T-cell (primary cell): ENCODE results near the gene GATA2. TPM values are rescaled to one million over a fixed set of nuclear protein-coding genes. Genes with fewer than 3 reads are reported as not detected.

Experiments
- ATAC-seq, 4 experiments: fragments of 200-7000 bp in 3 of 4; fragments of 150-1000 bp in 1 of 4; cut with Tn5 transposase; replicated peaks in 1 of 4; 1 replicate in 3 of 4; 2 replicates in 1 of 4; pipeline ENCODE4 v1.10.0; 2021; ENCODE audit warnings: moderate library complexity in 3 of 4, mild to moderate bottlenecking in 2 of 4, moderate number of reproducible peaks in 1 of 4
- CTCF ChIA-PET, 2 donors: fragments of 300-600 bp; sonication (Branson Sonifier 250); formaldehyde crosslinking; loops; one replicate each; lab custom pipeline; 2022; ENCODE audit warnings: antibody characterized with exemption in 2 of 2; lab: Charles Lee
- POLR2A ChIA-PET, 2 donors: fragments of 300-600 bp; sonication (Branson Sonifier 250); formaldehyde crosslinking; loops; one replicate each; lab custom pipeline; 2022; ENCODE audit warnings: antibody characterized with exemption in 2 of 2; lab: Charles Lee
- DNase-seq, 35 experiments: peaks; one replicate each; pipeline versions ENCODE4 v3.0.0 to v3.0.0-alpha.2; 2013 to 2023
- H3K27ac ChIP-seq: one replicate; pipeline ENCODE4 v1.5.1; 2013; ENCODE audit warnings: low read length
- H3K27me3 ChIP-seq, 2 experiments: replicated peaks in 1 of 2; 1 replicate in 1 of 2; 2 replicates in 1 of 2; pipeline versions ENCODE4 v1.6.1 to v1.7.0; 2013; ENCODE audit warnings: low read length in 1 of 2, mixed read lengths in 1 of 2; ENCODE audit not compliant: control insufficient read depth in 2 of 2, insufficient read depth in 2 of 2; ENCODE audit errors: extremely low read depth in 1 of 2
- H3K36me3 ChIP-seq, 2 donors: 1 replicate in 1 of 2; 2 replicates in 1 of 2; pipeline versions ENCODE4 v1.6.1 to v1.7.0; 2013; ENCODE audit warnings: low read length in 1 of 2; ENCODE audit not compliant: control insufficient read depth in 2 of 2, insufficient read depth in 1 of 2; ENCODE audit errors: extremely low read depth in 1 of 2
- H3K4me1 ChIP-seq, 2 experiments: 1 replicate in 1 of 2; 2 replicates in 1 of 2; pipeline versions ENCODE4 v1.6.1 to v1.7.0; 2013; ENCODE audit warnings: low read length in 2 of 2, mixed read lengths in 1 of 2; ENCODE audit not compliant: insufficient read depth in 2 of 2, control insufficient read depth in 1 of 2; ENCODE audit errors: extremely low read depth in 1 of 2
- H3K4me3 ChIP-seq, 2 donors: 1 replicate in 1 of 2; 2 replicates in 1 of 2; pipeline versions ENCODE4 v1.5.1 to v1.7.0; 2013; ENCODE audit warnings: mild to moderate bottlenecking in 2 of 2, low read length in 1 of 2, moderate library complexity in 1 of 2; ENCODE audit not compliant: control insufficient read depth in 1 of 2; ENCODE audit errors: extremely low read depth in 1 of 2
- H3K9me3 ChIP-seq: 2 replicates; pipeline ENCODE4 v1.7.0; 2013
- H3K27ac Mint-ChIP-seq, 2 donors: one replicate each; pipeline ENCODE4 v1.8.0; 2020 to 2021; ENCODE audit warnings: mild to moderate bottlenecking in 2 of 2, mixed read lengths in 2 of 2
- H3K27me3 Mint-ChIP-seq, 2 donors: one replicate each; pipeline ENCODE4 v1.8.0; 2021 to 2022; ENCODE audit warnings: mixed read lengths in 2 of 2
- H3K36me3 Mint-ChIP-seq: one replicate; pipeline ENCODE4 v1.8.0; 2021; ENCODE audit warnings: mixed read lengths
- H3K4me1 Mint-ChIP-seq, 3 donors: one replicate each; pipeline ENCODE4 v1.8.0; 2020 to 2022; ENCODE audit warnings: mixed read lengths in 3 of 3, mild to moderate bottlenecking in 1 of 3
- H3K4me3 Mint-ChIP-seq, 3 donors: one replicate each; pipeline ENCODE4 v1.8.0; 2020 to 2022; ENCODE audit warnings: mild to moderate bottlenecking in 3 of 3, mixed read lengths in 3 of 3, moderate library complexity in 3 of 3
- H3K9me3 Mint-ChIP-seq, 3 donors: one replicate each; pipeline ENCODE4 v1.8.0; 2020 to 2022; ENCODE audit warnings: mixed read lengths in 3 of 3
- WGBS: methylation state at CpG from one replicate; pipeline ENCODE4 v1.1.5; 2013; ENCODE audit warnings: missing lambda C conversion rate; ENCODE audit not compliant: insufficient coverage; 5-methylcytosine and 5-hydroxymethylcytosine counted together
- total RNA-seq, 35 experiments: library from RNA in 6 of 35; stranded (reverse) in 6 of 35; fragments of 120-200 nt in 1 of 35; gene quantifications; one replicate each; pipeline versions ENCODE4 v1.2.1 to v1.2.4 and lab custom pipeline; 2013 to 2026

Gene GATA2
- total RNA-seq, 5 donors from 2014 or later (not counting 1 experiment from before 2014, with no cell fraction given) = 0.98 to 4.6 (median 3.5) TPM

- Mint-ChIP-seq H3K27ac (no peak overlapping the region), H3K27me3 (peaks cover 3 to 5% of the 10 kb centered on the region in 2 donors), H3K4me3 (no peak overlapping the region), H3K4me1 (peaks cover 26 to 32% (median 27%) of the 10 kb centered on the region in 3 donors), H3K9me3 (peaks cover 14 to 24% (median 16%) of the 10 kb centered on the region in 3 donors), H3K36me3 (peaks cover 6% of the 10 kb centered on the region)
- Histone ChIP-seq H3K4me3 (no peak overlapping the region), H3K27me3 (peaks cover 0 to 19% of the 10 kb centered on the region in 2 experiments), H3K4me1 (peaks cover 0 to 19% of the 10 kb centered on the region in 2 experiments), H3K9me3 (no peaks in the 10 kb centered on the region), H3K36me3 (no peaks in the 10 kb centered on the region), H3K27ac (no peak overlapping the region)
- ChIA-PET CTCF (no interaction called here), POLR2A (no interaction called here)
- no CpG with 5 or more reads among the region's 1 CpG for WGBS
- ATAC-seq = no peak
- DNase-seq = no peak
These were observed 46.2 kb downstream of the GATA2 start for GRCh38 chr3:128446821-128447220.

GRCh38 chr3:128445357-128445756 lies 47.6 kb downstream of the GATA2 start:
- peaks cover 3 to 4% of the 10 kb centered on the region in 2 donors for H3K27me3 Mint-ChIP-seq
- H3K27ac ChIP-seq = no peak overlapping the region
- peaks cover 26 to 28% (median 27%) of the 10 kb centered on the region in 3 donors for H3K4me1 Mint-ChIP-seq
- no peak overlapping the region for H3K4me3 ChIP-seq
- peaks cover 14 to 19% (median 16%) of the 10 kb centered on the region in 3 donors for H3K9me3 Mint-ChIP-seq
- H3K36me3 Mint-ChIP-seq = peaks cover 6% of the 10 kb centered on the region
- no peak for ATAC-seq
- H3K36me3 ChIP-seq = no peaks in the 10 kb centered on the region
- H3K4me1 ChIP-seq = peaks cover 0 to 19% of the 10 kb centered on the region in 2 experiments
- no peaks in the 10 kb centered on the region for H3K9me3 ChIP-seq
- CTCF ChIA-PET = no interaction called here
- no peak for DNase-seq
- H3K27me3 ChIP-seq = peaks cover 0 to 13% of the 10 kb centered on the region in 2 experiments
- no peak overlapping the region for H3K27ac Mint-ChIP-seq
- no peak overlapping the region for H3K4me3 Mint-ChIP-seq
- POLR2A ChIA-PET = no interaction called here
- 59% methylated on average over 1 of the region's 1 CpG for WGBS

DNA sequence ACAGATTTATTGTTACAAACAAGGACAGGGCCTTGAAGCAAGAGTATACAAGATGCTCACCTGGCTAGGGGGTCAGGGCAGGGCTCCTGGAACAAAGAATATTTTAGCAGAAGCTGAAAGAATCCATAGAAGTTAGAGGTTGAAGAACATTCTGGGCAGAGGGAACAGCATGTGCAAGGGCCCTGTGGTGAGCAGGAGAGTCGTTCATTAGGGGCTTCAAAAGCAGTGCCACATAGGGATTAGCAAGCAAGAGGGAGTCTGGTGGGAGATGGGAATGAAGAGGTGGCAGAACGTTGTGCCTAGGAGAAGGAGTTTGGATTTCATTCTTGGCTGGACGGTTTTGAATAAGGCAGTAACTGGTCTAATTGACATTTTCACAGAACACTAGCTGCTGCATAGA lies 49.2 kb downstream of the GATA2 start:
- Mint-ChIP-seq H3K36me3 (peaks cover 6% of the 10 kb centered on the region), H3K27ac (no peak overlapping the region), H3K9me3 (peaks cover 11 to 17% (median 13%) of the 10 kb centered on the region in 3 donors), H3K4me3 (no peak overlapping the region), H3K4me1 (peaks cover 17 to 20% (median 19%) of the 10 kb centered on the region in 3 donors), H3K27me3 (peaks cover 12 to 15% of the 10 kb centered on the region in 2 donors)
- ATAC-seq = no peak
- Histone ChIP-seq H3K36me3 (no peaks in the 10 kb centered on the region), H3K4me3 (no peak overlapping the region), H3K4me1 (peaks cover 0 to 17% of the 10 kb centered on the region in 2 experiments), H3K9me3 (no peaks in the 10 kb centered on the region), H3K27ac (no peak overlapping the region), H3K27me3 (peaks cover 0 to 19% of the 10 kb centered on the region in 2 experiments)
- CTCF ChIA-PET = no interaction called here
- DNase-seq = no peak
- POLR2A ChIA-PET = no interaction called here
- 44% methylated on average over 3 of the region's 3 CpGs for WGBS

DNA sequence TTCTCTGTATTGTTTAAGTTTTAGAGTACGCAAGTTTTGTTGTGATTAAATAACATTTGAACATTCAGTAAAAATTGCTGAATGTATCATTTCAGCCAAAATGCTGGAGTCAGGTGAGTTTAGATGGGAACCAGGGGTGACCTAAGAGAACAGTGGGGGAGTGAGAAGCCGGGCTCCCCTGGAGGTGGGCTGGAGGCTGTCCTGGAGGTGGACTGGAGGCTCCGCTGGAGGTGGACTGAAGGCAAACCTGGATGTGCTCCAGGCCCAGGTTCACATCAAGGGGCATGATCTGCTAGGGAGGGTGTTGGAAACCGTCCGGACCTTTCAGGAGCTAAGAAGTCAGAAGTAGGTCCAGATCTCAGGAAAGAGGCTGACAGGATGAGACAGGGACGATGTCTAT lies 50.1 kb downstream of the GATA2 start:
- CTCF ChIA-PET = no interaction called here
- H3K9me3 Mint-ChIP-seq = peaks cover 6 to 17% (median 8%) of the 10 kb centered on the region in 3 donors

DNA sequence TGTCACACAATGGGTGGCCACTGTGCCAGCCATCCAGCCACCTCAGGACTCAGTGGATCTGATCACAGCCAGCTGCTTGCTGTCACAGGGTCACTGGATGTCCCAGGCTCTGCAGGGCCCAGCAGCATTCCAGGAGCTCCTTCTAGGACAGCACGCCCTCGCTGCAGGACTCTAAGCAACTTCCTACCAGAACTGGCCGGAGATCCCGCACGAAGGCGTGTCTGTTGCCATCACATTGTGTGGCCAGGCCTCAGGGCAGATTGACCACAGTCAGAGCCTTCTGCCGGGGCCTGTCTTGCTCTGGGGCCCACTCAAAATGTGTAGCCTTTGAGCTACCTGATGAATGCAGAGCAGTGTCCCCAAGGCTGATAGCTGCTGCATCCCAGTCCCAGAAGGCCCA lies 50.9 kb downstream of the GATA2 start:
- Histone ChIP-seq H3K27me3 (peaks cover 0 to 21% of the 10 kb centered on the region in 2 experiments), H3K9me3 (no peaks in the 10 kb centered on the region), H3K36me3 (no peaks in the 10 kb centered on the region), H3K27ac (no peak overlapping the region), H3K4me3 (no peak overlapping the region), H3K4me1 (peaks cover 0 to under 1% of the 10 kb centered on the region in 2 experiments)
- H3K36me3 Mint-ChIP-seq = no peaks in the 10 kb centered on the region
- peaks cover 12 to 16% of the 10 kb centered on the region in 2 donors for H3K27me3 Mint-ChIP-seq
- no peak for DNase-seq
- ChIA-PET POLR2A (no interaction called here), CTCF (no interaction called here)
- H3K27ac Mint-ChIP-seq = no peak overlapping the region
- peaks cover 3 to 14% (median 3%) of the 10 kb centered on the region in 3 donors for H3K9me3 Mint-ChIP-seq
- peaks cover 3% of the 10 kb centered on the region in 3 donors for H3K4me1 Mint-ChIP-seq
- ATAC-seq = no peak
- 76% methylated on average over 7 of the region's 7 CpGs for WGBS
- no peak overlapping the region for H3K4me3 Mint-ChIP-seq

More for the DNA sequence above, 50.1 kb downstream of the GATA2 start:
- POLR2A ChIA-PET = no interaction called here
- Mint-ChIP-seq H3K4me3 (no peak overlapping the region), H3K36me3 (peaks cover 3% of the 10 kb centered on the region), H3K27ac (no peak overlapping the region), H3K27me3 (peaks cover 12 to 16% of the 10 kb centered on the region in 2 donors), H3K4me1 (peaks cover 11 to 12% (median 11%) of the 10 kb centered on the region in 3 donors)
- WGBS = 77% methylated on average over 6 of the region's 6 CpGs
- Histone ChIP-seq H3K9me3 (no peaks in the 10 kb centered on the region), H3K27me3 (peaks cover 0 to 21% of the 10 kb centered on the region in 2 experiments), H3K36me3 (no peaks in the 10 kb centered on the region), H3K27ac (no peak overlapping the region), H3K4me1 (peaks cover 0 to 9% of the 10 kb centered on the region in 2 experiments), H3K4me3 (no peak overlapping the region)
- no peak for DNase-seq
- ATAC-seq = no peak

- H3K27me3 ChIP-seq = peaks cover 0 to 37% of the 10 kb centered on the region in 2 experiments
- no peaks in the 10 kb centered on the region for H3K4me1 Mint-ChIP-seq
- no peak overlapping the region for H3K4me3 ChIP-seq
- no peaks in the 10 kb centered on the region for H3K9me3 Mint-ChIP-seq
- ATAC-seq (no peak), DNase-seq (no peak)
- peaks cover 20 to 28% of the 10 kb centered on the region in 2 donors for H3K27me3 Mint-ChIP-seq
- POLR2A ChIA-PET = interaction anchor here in 1 of 2 donors (0.6 kb wide), 1 partner anchor 210 kb away, joined by 3 read pairs; no protein-coding TSS in a partner anchor
- H3K27ac ChIP-seq = no peak overlapping the region
- H3K4me3 Mint-ChIP-seq = no peak overlapping the region
- no peaks in the 10 kb centered on the region for H3K4me1 ChIP-seq
- H3K9me3 ChIP-seq = no peaks in the 10 kb centered on the region
- CTCF ChIA-PET = no interaction called here
- H3K36me3 Mint-ChIP-seq = no peaks in the 10 kb centered on the region
- 73% methylated on average over 3 of the region's 3 CpGs for WGBS
- H3K27ac Mint-ChIP-seq = no peak overlapping the region
- H3K36me3 ChIP-seq = no peaks in the 10 kb centered on the region
These were observed 53.8 kb downstream of the GATA2 start for GRCh38 chr3:128439226-128439625.
